GM12878 (cell line): Measurements from ENCODE around the gene DNAJC13. TPM values are rescaled to one million over a fixed set of nuclear protein-coding genes. Genes with fewer than 3 reads are reported as not detected.

Experiments used
- ATAC-seq: fragments of 200-7000 bp; cut with Tn5 transposase; 3 replicates; pipeline ENCODE4 v1.9.1; 2020; ENCODE audit warnings: mild to moderate bottlenecking, moderate library complexity
- BruUV-seq: library from RNA; stranded (reverse); fragments of 400-500 nt; replicated peaks from 2 replicates; lab custom pipeline; 2021; lab: Mats Ljungman, UMichigan
- CTCF ChIA-PET: fragments of 300-600 bp; sonication (Branson Sonifier 250); formaldehyde crosslinking; extraction: SDS; loops from one replicate; lab custom pipeline; 2021; ENCODE audit warnings: inconsistent platforms; lab: Yijun Ruan, JAX
- POLR2A ChIA-PET: fragments of 350-600 bp; formaldehyde crosslinking; extraction: SDS; loops from one replicate; lab custom pipeline; 2021; ENCODE audit warnings: inconsistent platforms; lab: Charles Lee
- RAD21 ChIA-PET: fragments of 300-600 bp; sonication (Branson Sonifier 250); formaldehyde crosslinking; loops from one replicate; lab custom pipeline; 2023; ENCODE audit warnings: antibody characterized with exemption; ENCODE audit not compliant: unreplicated experiment; lab: Charles Lee
- SMC1A ChIA-PET: fragments of 300-600 bp; sonication (Branson Sonifier 250); formaldehyde crosslinking; loops from one replicate; lab custom pipeline; 2023; ENCODE audit not compliant: unreplicated experiment, uncharacterized antibody; lab: Charles Lee
- DNase-seq: peaks from one replicate; pipeline ENCODE4 v3.0.0-alpha.2; 2011; ENCODE audit warnings: low read depth, low spot score
- FAIRE-seq: peaks from 3 replicates; lab custom pipeline; 2011; peaks lifted over from hg19 to GRCh38; lab: Jason Lieb, UNC
- H2AFZ ChIP-seq: 2 replicates; pipeline ENCODE4 v1.6.0; 2011; ENCODE audit warnings: low read depth, low read length, control low read depth; ENCODE audit not compliant: control insufficient read depth
- H3K27ac ChIP-seq: 2 replicates; pipeline ENCODE4 v1.5.1; 2011; ENCODE audit warnings: control low read depth; ENCODE audit not compliant: control insufficient read depth, insufficient read depth
- H3K27me3 ChIP-seq, 2 experiments: replicated peaks in 1 of 2; 2 replicates each; pipeline versions ENCODE4 v1.6.0 to v1.6.1; 2011; ENCODE audit warnings: low read length in 1 of 2; ENCODE audit not compliant: control insufficient read depth in 2 of 2, insufficient read depth in 2 of 2
- H3K36me3 ChIP-seq, 2 experiments: 2 replicates each; pipeline ENCODE4 v1.5.1; 2011; ENCODE audit warnings: low read length in 1 of 2; ENCODE audit not compliant: control insufficient read depth in 2 of 2, insufficient read depth in 2 of 2
- H3K4me1 ChIP-seq: 2 replicates; pipeline ENCODE4 v1.6.1; 2011; ENCODE audit warnings: mild to moderate bottlenecking, low read length, moderate library complexity, mixed read lengths; ENCODE audit not compliant: control insufficient read depth, insufficient read depth
- H3K4me2 ChIP-seq: 2 replicates; pipeline ENCODE4 v1.6.0; 2011; ENCODE audit warnings: control low read depth; ENCODE audit not compliant: control insufficient read depth, insufficient read depth
- H3K4me3 ChIP-seq: fragments of 200-600 bp; sonication (generic); 2 replicates; pipeline ENCODE4 v1.5.1; 2016
- H3K79me2 ChIP-seq: 2 replicates; pipeline ENCODE4 v1.6.0; 2011; ENCODE audit warnings: low read length; ENCODE audit not compliant: control insufficient read depth, insufficient read depth
- H3K9ac ChIP-seq: 2 replicates; pipeline ENCODE4 v1.8.0; 2011; ENCODE audit warnings: low read length, control low read depth, mixed read lengths; ENCODE audit not compliant: control insufficient read depth, insufficient read depth
- H3K9me3 ChIP-seq: replicated peaks from 3 replicates; pipeline ENCODE4 v1.5.1; 2011; ENCODE audit warnings: mild to moderate bottlenecking, low read length; ENCODE audit not compliant: control insufficient read depth, insufficient read depth
- H4K20me1 ChIP-seq: 2 replicates; pipeline ENCODE4 v1.6.0; 2011; ENCODE audit not compliant: control insufficient read depth, insufficient read depth
- NR2F1 ChIP-seq: fragments of 450-650 bp; conservative IDR thresholded peaks from 2 replicates; pipeline ENCODE4 v1.6.1; 2017; ENCODE audit warnings: mild to moderate bottlenecking
- POLR2AphosphoS5 ChIP-seq: IDR thresholded peaks from 2 replicates; pipeline ENCODE4 v1.6.1; 2011; ENCODE audit warnings: mild to moderate bottlenecking, low read length, inconsistent platforms
- TAF1 ChIP-seq: IDR thresholded peaks from 2 replicates; pipeline ENCODE4 v1.6.1; 2011; ENCODE audit warnings: mild to moderate bottlenecking, low read depth, low read length, borderline replicate concordance
- ZNF687 ChIP-seq: fragments of 450-650 bp; IDR thresholded peaks from 2 replicates; pipeline ENCODE4 v1.6.1; 2017; ENCODE audit warnings: mild to moderate bottlenecking, moderate library complexity
- in situ Hi-C: fragments of 300-500 bp; cut with MboI; formaldehyde crosslinking; loops from 9 replicates; pipeline ENCODE4 v1.14.3; 2018; ENCODE audit warnings: mixed read lengths
- intact Hi-C: fragments of 100-400 bp; cut with micrococcal nuclease; formaldehyde crosslinking; loops from one replicate; pipeline ENCODE4 v1.14.2; 2022; ENCODE audit not compliant: unreplicated experiment
- polyA plus RNA-seq, 11 experiments: library from polyadenylated mRNA; depleted of rRNA in 4 of 11; unstranded in 6 of 11; stranded (reverse) in 5 of 11; fragments of >200 nt; fragmentation: Nextera tagmentation in 4 of 11; fragmentation: Illumina TruSeq in 1 of 11; extraction: Ambion mirVana in 4 of 11; extraction: Trizol in 1 of 11; gene quantifications; 1 replicate in 1 of 11; 2 replicates in 10 of 11; pipeline versions ENCODE4 v1.2.1 to v1.2.3, GENCODE V29; 2011 to 2016; ENCODE audit warnings: inconsistent platforms in 2 of 11, missing spikeins in 2 of 11, low read depth in 1 of 11
- total RNA-seq, 4 experiments: library from RNA; depleted of rRNA in 3 of 4; stranded (reverse); fragments of >200 nt in 3 of 4; fragmentation: Illumina TruSeq in 1 of 4; extraction: Trizol in 1 of 4; gene quantifications; 2 replicates each; pipeline versions ENCODE4 v1.2.1 to v1.2.3, GENCODE V29; 2013 to 2021

DNAJC13 gene
- total and polyA plus RNA-seq, 10 of the 15 experiments (the other 5 are each of a cell fraction or from before 2014, with no cell fraction given): 8.3 to 33.9 (median 17.0) TPM

- ChIA-PET RAD21 (no interaction called here), SMC1A (interaction anchor here (0.9 to 4.2 kb wide), 3 partner anchors 10 to 45 kb away, joined by 3 to 28 read pairs (median 4); no protein-coding TSS in a partner anchor), POLR2A (no interaction called here), CTCF (interaction anchor here (1.3 to 1.5 kb wide), 2 partner anchors 38 to 64 kb away, joined by 3 to 4 read pairs; no protein-coding TSS in a partner anchor)
- H3K36me3 ChIP-seq: peaks cover 0 to 18% of the 10 kb centered on the region in 2 experiments; a peak in 3 of 4 replicates
- H3K4me3 ChIP-seq: no peak overlapping the region
- H3K4me2 ChIP-seq: no peak overlapping the region
- DNase-seq (no peak), ATAC-seq (no peak), FAIRE-seq (no peak)
- H3K4me1 ChIP-seq: no peaks in the 10 kb centered on the region
- BruUV-seq: no TSS peak
- TF ChIP-seq POLR2AphosphoS5: no peak
- TF ChIP-seq TAF1: no peak
- TF ChIP-seq ZNF687: no peak
- TF ChIP-seq NR2F1: no peak
- H4K20me1 ChIP-seq: no peaks in the 10 kb centered on the region
- in situ Hi-C loops (no loop called here), intact Hi-C loops (no loop called here)
- H3K9me3 ChIP-seq: no peaks in the 10 kb centered on the region
- no peak overlapping the region for H3K27ac ChIP-seq
- H2AFZ ChIP-seq: no peak overlapping the region
- no peaks in the 10 kb centered on the region for H3K27me3 ChIP-seq
- H3K9ac ChIP-seq: no peak overlapping the region
- H3K79me2 ChIP-seq: no peaks in the 10 kb centered on the region
Measured at GRCh38 chr3:132464066-132464465, 46.8 kb downstream of the DNAJC13 start.
